GM21576 (cell line): ENCODE measurements around the gene TMC4.
"Not testable (repeated sequence)": the region's sequence is repeated elsewhere in the genome, so short reads cannot be mapped to it uniquely, and the experiment has no call there.

Experiments
- ATAC-seq: cut with Tn5 transposase; IDR thresholded peaks from one replicate; pipeline ENCODE4 v1.9.1; 2021; ENCODE audit warnings: mild to moderate bottlenecking, moderate library complexity; ENCODE audit not compliant: unreplicated experiment

The TMC4 gene

DNA sequence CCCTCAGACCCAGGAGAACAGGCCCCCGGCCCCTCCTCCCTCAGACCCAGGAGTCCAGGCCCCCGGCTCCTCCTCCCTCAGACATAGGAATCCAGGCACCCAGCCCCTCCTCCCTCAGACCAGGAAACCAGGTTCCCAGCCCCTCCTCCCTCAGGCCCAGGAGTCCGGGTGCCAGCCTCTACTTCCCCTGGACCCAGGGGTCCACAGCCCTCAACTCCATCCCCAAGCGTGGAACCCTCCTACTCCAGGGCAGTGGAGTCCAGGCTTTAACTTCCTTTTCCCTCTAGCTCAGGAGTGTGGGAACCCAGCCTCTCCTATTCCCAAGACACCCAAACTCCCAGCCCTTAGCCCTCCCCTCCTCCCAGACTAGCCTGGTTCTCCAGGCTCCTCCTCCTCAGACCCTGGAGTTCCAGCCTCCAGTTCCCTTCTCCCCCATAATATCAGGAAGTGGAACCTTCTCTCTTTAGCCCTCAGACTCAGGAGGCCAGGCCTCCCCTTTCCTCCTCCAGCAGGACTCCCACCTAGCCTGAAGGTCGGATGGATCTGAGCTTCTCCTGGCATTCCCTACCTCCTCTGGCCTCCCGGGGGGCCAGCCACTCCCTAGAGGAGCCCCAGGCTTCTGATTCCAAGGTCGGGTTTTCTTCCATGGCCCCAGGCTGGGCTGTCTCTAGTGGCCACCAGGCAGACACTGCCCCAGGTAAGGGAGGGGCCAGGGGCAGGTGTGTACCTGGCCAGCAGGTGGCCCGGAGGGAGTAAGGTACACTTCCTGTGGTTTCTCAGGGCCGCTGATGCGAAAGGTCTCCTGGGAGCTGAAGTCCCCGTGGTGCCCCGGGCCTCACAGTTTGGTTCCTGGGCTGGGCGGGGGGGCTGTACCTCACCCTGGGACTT, at the start of gene TMC4:
Gene TMC4 (minus strand): TSS at position 690 of the 888 bp plus-strand sequence. CDS start 43 bp downstream, at position 647.
- ATAC-seq, result no peak

DNA sequence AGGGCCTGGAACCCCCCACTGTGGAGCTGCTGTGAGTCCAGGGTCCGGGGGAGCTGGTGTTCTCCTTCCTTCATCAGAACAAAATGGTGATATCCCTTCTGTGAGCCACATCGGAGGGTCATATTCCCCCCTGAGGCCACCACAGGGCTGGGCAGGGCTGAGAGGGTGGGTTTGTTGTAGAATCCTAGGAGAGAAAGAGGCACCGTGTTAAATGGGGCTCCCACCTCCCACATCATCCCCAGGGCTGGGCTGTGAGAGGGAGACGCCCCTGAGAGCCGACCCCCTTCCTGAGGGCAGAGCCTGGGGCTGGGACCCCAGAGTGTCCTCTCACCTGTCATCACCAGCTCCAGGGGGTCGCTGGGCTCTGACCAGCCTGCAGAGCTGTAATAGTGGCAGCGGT, 49.0 kb upstream of the TMC4 start:
- ATAC-seq, result not testable (repeated sequence)

DNA sequence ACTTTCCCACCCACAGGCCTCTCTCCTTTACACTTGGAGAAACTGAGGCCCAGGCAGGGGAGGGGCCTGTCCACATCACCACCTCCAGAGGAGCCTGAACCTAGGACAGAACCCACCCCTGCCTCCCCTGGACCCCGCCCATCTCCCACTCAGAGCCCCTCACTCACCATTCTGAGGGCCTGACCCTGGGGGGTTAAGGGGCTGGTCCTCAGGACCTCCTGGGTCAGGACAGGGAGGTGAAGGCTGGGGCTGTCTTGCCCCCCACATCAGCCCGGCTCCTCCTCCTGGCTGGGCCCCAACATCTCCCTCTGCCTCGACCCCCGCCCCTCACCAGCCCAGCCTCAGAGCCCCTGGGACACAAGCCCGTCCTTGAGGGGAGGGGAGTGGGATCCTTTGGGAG, 46.7 kb upstream of the TMC4 start:
- ATAC-seq, result not testable (repeated sequence)

DNA sequence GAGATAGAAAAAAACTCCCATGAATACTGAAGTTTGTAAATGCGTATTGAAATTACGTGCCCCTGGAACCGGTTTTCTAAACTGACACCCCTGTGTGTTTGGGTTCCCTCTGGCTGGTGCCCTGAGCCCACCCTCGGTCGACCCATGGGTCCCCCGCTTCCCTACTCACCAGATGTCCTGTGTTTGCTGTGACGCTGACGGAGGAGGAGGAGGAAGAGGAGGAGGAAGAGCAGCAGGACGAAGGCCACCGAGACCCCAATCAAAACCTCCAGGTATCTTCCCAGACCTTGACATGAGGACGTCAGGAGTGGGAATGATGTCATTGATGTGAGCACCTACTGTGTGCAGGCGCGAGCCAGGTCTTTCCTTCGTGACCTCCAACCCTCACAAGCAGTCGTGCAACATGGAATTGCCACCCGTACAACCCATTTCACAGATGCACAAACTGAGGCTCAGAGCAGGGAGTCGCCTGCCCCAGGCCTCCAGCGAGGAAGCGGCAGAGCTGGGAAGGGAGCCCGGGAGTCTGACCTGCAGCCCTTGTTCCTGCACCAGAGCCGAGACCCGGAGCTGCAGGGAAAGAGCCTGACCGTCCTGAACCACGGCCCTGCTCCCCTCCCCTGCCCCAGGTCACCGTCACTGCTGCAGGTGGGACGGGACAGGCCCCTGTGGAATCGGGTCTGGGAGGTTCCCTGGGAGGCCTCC, 46.2 kb upstream of the TMC4 start:
- no peak for ATAC-seq

- ATAC-seq, result no peak
Measured at GRCh38 chr19:54218259-54218658, 45.3 kb upstream of the TMC4 start.

GRCh38 chr19:54217517-54218247, 44.7 kb upstream of the TMC4 start:
- not testable (repeated sequence) for ATAC-seq

DNA sequence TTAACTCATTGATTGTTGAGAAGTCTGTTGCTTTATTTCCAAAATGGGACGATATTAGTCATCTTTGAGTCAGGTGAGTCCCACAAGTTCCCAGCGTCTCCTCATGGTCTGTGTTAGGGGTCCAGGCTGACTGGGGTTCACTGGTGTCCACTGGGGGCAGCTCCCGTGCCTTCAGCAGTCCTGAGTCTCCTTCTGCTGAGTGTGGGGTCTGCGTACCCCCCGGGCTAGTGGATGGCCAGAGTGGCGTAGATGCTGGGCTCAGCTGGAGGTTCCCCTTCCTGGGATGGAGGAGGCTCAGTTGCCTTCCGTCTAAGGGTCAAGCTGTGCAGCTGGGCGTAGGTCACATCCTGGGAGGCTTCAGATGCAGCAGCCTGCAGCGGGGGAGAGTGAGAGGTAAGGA, 43.9 kb upstream of the TMC4 start:
- no peak for ATAC-seq

GRCh38 chr19:54214734-54215133, 41.8 kb upstream of the TMC4 start:
- ATAC-seq, result not testable (repeated sequence)

DNA sequence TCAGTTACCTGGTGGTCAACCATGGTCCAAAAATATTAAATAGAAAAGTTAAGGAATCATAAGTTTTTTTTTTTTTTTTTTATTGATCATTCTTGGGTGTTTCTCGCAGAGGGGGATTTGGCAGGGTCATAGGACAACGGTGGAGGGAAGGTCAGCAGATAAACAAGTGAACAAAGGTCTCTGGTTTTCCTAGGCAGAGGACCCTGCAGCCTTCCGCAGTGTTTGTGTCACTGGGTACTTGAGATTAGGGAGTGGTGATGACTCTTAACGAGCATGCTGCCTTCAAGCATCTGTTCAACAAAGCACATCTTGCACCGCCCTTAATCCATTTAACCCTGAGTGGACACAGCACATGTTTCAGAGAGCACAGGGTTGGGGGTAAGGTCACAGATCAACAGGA, 41.3 kb upstream of the TMC4 start:
- ATAC-seq, result not testable (repeated sequence)

GRCh38 chr19:54211235-54211634, 38.3 kb upstream of the TMC4 start:
- ATAC-seq, result no peak

- ATAC-seq, result no peak
Measured at GRCh38 chr19:54209811-54210494, 37.0 kb upstream of the TMC4 start.

GRCh38 chr19:54209058-54209810, 36.3 kb upstream of the TMC4 start:
- no peak for ATAC-seq

DNA sequence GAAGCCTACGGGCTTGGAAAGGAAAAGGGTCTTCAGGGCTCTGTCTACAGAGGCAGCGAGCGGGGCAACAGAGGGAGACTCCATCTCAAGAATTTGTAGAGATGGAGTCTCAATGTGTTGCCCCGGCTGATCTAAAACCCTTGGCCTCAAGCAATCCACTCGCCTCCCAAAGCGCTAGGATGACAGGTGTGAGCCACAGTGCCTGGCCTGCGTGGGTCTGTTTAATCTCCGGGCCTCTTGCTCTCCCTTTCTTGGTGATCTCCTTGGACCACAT, 35.8 kb upstream of the TMC4 start:
- ATAC-seq, result no peak

- ATAC-seq, result peak; percentile 48
Measured at GRCh38 chr19:54207983-54208783, 35.2 kb upstream of the TMC4 start.

DNA sequence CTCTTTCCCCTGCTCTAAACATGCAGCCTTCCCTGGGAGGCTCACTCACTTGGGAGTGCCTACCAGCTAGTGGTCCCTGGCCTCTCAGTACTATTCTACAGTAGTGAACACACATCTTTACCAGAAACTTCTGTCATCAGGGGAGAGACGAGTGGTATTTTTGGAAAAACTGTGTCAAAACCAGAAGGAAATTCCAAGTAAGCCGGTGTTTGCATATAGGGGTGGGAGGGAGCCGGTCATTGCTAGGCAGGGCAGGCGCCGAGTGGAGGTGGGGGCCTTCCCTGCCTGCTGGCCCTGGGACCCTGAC, 34.7 kb upstream of the TMC4 start:
- ATAC-seq, result no peak

- not testable (repeated sequence) for ATAC-seq
Measured at GRCh38 chr19:54207193-54207592, 34.2 kb upstream of the TMC4 start.

- ATAC-seq, result no peak
Measured at GRCh38 chr19:54206831-54207177, 33.8 kb upstream of the TMC4 start.

- no peak for ATAC-seq
Measured at GRCh38 chr19:54206030-54206830, 33.3 kb upstream of the TMC4 start.
